Renal cortex interstitium (tissue), 11 donors: ENCODE measurements around the gene NCK2. TPM values are rescaled to one million over a fixed set of nuclear protein-coding genes. Genes with fewer than 3 reads are reported as not detected.

Source experiments
- DNase-seq, 11 donors: peaks; one replicate each; pipeline ENCODE4 v3.0.0-alpha.2; 2013; ENCODE audit warnings: low read depth in 9 of 11, low spot score in 4 of 11; ENCODE audit errors: extremely low read depth in 1 of 11
- polyA plus RNA-seq, 3 donors: library from polyadenylated mRNA; unstranded; fragments of 120-200 nt; gene quantifications; one replicate each; pipeline ENCODE4 v1.2.1, GENCODE V29; 2013; ENCODE audit not compliant: insufficient read length in 3 of 3

NCK2 gene
- polyA plus RNA-seq, 3 donors: 62.9 to 81.7 (median 64.3) TPM

GRCh38 chr2:105783151-105783738 is 38.5 kb downstream of the NCK2 start:
- no peak for DNase-seq

- no peak for DNase-seq
These were observed 39.3 kb downstream of the NCK2 start for GRCh38 chr2:105783972-105784371.

- no peak for DNase-seq
These were observed 39.9 kb downstream of the NCK2 start for GRCh38 chr2:105784589-105784988.

GRCh38 chr2:105785095-105785847 is 40.6 kb downstream of the NCK2 start:
- DNase-seq: no peak

GRCh38 chr2:105786231-105787230 is 41.8 kb downstream of the NCK2 start:
- no peak for DNase-seq

GRCh38 chr2:105787376-105788318 is 42.9 kb downstream of the NCK2 start:
- DNase-seq: no peak

GRCh38 chr2:105788670-105789290 is 44.1 kb downstream of the NCK2 start:
- DNase-seq: no peak

- peak in 4 of 11 donors; percentile 22 to 55 (median 42) for DNase-seq
These were observed 45.2 kb downstream of the NCK2 start for GRCh38 chr2:105789745-105790460.

GRCh38 chr2:105790461-105791149 is 45.9 kb downstream of the NCK2 start:
- DNase-seq: no peak

- DNase-seq: no peak
These were observed 46.5 kb downstream of the NCK2 start for GRCh38 chr2:105791229-105791628.

- DNase-seq: no peak
These were observed 47.8 kb downstream of the NCK2 start for GRCh38 chr2:105792561-105792960.

- DNase-seq: no peak
These were observed 48.7 kb downstream of the NCK2 start for GRCh38 chr2:105793196-105793975.

- DNase-seq: no peak
These were observed 50.3 kb downstream of the NCK2 start for GRCh38 chr2:105794926-105795574.

GRCh38 chr2:105795575-105795934 is 50.8 kb downstream of the NCK2 start:
- no peak for DNase-seq

GRCh38 chr2:105796131-105796638 is 51.5 kb downstream of the NCK2 start:
- no peak for DNase-seq

GRCh38 chr2:105796791-105797190 is 52.1 kb downstream of the NCK2 start:
- DNase-seq: no peak
